ENCODE measurements around the gene OSBP2.
"Not testable (repeated sequence)": the region's sequence is repeated elsewhere in the genome, so short reads cannot be mapped to it uniquely, and the experiment has no call there.

The OSBP2 gene

DNA sequence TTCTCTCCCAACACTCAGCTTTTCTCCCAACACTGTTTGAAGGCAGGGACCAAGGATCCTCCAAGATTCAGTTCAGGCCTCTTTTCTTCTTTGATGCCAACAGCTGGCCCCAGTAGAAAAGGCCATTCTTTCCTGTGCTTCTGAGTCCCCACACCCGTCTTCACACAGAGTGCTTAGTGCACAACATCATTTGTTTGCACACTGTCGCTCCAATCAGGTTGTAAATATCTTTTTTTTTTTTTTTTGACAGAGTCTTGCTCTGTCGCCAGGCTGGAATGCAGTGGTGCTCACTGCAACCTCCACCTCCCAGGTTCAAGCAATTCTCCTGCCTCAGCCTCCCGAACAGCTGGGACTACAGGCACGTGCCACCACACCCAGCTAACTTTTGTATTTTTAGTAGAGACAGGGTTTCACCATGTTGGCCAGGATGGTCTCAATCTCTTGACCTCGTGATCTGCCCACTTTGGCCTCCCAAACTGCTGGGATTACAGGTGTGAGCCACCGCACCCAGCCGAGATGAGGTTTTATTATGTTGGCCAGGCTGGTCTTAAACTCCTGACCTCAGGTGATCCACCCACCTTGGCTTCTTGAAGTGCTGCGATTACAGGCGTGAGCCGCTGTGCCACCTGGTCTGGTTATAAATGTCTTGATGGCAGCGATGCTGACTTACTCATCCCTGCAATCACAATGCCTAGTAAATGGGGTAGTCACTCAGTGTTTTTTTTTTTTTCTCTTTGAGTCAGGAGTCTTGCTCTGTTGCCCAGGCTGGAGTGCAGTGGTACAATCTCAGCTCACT is 14.6 kb upstream of the OSBP2 start:
- not testable (repeated sequence) for DNase-seq

DNA sequence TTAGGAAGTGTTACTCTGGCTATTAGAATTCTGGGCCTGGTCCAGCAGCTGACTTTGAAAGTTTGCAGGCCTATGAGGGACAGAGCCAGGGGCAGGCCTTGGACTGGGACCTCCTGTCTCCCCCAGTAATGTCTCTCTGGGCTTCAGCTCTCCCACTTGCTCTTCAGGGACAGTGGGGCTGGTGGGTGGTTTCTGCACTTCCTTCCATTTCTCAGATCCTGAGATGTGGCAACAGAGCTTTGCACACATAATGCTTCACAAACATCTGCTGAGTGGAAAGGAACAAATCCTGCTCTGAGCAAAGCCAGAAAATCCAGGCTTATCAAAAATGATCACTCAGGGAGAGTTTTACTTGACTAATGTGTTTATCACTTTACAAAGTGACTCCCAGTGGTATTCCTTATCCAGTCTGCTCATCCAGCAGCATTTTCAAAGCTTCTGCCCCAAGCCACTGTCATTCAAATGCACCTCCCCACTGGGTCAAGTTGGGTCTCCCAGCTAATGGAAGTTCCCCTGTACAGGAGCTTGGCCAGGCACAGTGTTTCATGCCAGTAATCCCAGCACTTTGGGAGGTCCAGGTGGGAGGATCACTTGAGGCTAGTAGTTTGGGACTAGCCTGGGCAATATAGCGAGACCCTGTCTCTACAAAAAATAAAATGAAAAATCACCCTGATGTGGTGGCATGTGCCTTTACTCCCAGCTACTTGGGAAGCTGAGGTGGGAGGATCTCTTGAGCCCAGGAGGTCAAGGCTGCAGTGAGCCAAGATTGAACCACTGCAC is 13.5 kb upstream of the OSBP2 start:
- DNase-seq: no peak

DNA sequence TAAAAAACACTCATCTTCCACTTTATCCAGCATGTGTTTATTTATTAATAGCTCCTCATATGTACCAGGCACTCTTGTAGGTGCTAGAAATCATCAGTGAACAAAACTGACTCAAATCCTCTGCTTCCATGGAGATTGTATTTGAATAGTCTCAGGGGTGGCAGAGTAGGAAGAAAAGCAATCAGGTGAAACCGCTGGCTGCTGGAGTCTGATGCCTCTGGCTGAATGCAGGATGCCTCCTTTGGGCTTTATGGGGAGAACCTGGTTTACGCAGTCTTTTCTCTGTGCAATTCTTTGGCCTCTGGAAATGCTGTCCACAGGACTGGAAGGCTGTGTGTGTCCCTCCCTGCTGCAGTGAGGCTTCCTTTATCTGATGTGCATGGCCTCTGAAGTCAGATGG is 12.8 kb upstream of the OSBP2 start:
- no peak for DNase-seq

DNA sequence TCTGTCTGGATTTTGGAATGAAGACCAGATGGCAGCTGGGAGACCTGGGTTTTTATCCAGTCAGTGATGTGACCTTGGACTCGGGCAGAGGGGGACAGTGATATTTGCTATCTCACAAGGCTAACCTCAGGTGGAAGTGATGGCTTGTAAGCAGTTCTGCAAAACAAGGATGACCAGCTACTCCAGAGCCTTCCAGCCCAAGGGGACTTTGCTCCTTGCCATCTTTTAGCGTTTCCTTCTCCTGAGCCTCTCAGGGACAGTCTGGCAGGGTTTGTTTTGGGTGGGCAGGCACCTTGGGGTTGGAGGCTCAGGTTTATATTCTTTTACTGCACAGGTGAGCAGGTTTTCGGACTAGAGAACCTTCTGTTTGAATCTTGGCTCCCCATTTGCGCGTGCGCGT is 9.5 kb upstream of the OSBP2 start:
- DNase-seq: no peak

DNA sequence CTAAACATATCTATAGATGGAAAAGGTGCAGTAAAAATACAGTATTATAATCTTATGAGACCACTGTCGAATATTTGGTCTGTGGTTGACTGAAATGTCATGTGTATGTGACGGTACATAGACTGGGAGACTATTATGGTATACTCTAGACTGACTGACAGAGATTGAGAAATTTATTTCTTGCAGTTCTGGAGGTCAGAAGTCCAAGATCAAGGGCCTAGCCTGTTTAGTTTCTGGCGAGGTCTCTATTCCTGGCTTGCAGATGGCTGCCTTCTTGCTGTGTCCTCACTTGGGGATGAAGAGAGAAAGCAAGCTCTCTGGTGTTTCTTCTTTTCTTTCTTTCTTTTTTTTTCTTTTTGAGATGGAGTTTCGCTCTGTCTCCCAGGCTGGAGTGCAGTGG is 7.3 kb upstream of the OSBP2 start:
- no peak for DNase-seq

DNA sequence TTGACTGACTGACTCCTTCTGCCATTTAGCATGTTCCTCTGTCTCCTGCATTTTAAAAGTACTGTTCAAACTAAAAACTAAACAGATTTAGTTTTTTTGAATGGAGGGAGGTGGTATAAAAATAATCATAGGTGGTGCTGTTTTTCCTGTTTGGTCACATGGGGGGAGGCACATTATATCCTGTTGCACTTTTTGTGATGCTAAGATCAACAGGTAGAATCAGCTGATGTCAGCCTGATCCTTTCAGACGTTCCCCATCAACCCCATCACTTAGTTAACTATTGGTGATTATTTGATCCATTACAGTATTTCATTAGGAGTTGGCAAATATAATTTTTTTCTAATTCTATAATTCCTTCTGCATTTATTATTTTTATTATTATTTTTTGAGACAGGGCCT is 5.1 kb upstream of the OSBP2 start:
- no peak for DNase-seq

DNA sequence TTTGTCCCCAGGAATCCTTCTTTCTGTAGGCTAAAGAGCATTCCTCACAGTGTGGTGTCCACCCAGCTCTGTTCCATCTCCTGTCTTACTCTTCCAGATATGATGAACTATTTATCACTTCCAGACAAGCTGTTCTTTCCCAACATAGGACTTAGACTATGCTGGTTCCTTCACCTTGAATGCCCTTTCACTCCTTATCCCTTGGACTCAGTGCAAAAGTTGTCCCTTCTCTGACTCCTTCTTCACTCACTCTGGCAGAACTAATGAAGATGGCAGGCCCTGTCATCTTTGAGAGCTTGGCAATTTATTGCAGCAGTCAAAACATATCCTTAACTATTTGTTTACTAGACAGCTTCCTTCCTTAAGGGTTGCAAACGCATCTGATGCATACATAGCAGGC is 3.5 kb upstream of the OSBP2 start:
- DNase-seq: no peak

DNA sequence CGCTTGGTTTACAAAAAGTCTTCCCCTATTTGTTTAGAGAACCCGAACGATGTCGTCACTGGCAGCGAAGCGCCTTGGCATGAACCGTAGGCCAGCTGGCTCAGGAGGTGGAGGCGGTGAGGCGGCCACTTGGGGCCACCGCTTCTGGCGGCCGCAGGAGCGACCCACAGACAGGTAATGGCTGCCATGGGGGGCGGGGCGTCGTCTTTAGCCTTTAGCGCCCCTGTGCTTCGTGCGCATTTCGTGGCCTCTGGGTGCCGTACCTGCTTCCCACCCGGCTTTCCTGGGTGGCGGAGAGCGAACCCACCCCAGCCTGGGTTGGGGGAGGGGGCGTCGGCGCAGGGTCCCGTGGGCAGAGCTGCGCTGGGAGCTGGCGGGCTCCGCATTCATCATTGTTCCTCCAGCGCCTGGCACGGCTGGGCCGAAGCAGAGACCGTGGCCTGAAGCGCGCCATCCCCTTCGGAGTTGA is 469 bp upstream of the OSBP2 start:
- peak; percentile 50 for DNase-seq

DNA sequence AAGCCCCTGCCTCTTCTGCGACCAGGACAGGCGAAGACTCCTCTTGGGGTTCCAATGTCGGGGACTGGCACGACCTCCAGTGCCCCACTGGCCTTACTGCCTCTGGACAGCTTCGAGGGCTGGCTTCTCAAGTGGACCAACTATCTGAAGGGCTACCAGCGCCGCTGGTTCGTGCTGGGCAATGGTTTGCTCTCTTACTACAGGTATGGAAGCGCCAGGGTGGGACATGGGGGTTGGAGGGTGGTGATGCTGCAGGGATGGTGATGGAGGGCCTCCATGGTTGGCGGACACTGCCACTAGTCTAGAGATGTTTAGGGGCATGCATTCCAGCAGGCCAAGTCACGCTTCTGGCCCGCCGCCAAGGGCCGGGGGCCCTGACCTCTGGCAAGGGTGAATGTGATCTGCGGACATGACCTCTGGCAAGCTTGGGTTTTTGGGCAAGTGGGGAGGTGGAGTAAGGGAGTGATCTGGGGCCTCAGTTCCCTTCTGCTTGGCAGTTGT is 727 bp downstream of the OSBP2 start:
- peak; percentile 26 for DNase-seq

DNA sequence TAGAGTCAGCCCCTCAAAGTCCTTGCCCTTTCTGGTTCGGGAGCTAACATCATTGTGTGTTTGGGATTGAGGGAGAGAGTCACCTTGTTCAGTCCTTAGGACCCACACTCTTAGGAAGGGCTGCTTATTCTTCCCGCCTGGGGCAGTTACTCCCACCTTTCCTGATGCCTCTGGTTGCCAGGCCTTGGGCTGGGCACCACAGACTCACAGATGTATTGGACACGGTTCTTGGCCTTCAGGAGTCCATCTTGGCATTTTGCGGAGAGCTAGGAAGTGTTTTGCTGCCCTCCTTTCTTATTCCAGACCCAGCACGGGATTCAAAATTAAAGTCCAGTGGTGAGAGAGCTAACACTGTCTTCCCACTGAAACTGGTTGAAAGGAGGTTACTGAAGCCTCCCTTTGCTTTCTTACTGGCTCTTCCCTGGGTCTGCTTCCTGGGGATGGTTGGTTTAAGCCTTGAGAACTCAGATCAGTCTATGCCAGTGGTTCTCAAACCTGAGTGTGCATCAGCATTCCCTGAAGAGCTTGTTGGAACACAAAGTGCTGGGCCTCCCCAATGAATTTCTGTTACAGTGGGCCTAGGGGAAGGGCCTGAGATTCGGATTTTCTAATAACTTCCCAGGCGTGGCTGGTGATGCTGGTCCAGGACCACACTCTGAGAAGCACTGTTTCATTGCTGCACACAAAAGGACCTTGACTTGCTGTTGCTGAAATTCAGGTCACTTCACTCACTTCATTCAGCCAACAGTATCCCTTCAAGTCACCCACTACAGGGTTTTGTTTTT is 1.4 kb downstream of the OSBP2 start:
- no peak for DNase-seq

DNA sequence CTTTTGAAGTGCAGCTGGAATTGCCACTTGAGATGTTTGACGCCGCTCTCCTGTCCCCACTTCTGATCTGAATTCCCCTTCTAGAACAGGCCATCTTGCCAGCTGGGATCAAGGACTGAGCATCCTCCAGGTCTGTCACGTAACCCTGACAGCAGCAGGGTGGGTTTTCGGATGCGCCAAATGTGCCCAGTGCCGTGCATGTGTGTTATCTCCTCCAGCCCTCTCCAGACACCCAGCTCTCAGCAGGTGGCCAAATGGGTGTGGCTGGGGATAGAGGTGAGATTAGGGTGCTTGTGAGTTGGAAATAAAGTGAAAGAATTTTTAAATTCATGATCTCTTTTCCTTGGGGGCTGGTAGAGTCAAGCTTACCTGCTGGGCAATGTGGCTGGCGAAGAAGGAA is 3.3 kb downstream of the OSBP2 start:
- DNase-seq: no peak

DNA sequence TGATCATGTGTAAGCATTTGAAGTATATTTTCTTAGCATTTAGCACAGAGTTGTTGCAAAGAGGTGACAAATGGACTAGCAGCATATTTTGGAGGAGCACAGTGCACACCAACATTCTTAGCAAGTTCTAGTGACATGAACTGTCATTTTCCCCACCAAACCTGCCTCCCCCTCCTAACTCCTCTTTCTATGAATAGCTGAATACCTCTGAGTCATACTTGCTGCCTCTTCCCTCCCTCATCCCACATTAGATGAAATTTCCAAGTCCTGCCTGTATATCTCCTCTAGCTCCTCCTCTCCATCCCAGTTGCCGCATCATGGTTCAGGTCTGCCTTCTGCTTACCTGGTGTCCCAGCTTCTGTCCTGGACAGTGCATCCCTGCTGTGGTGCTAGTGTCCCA is 7.2 kb downstream of the OSBP2 start:
- no peak for DNase-seq

DNA sequence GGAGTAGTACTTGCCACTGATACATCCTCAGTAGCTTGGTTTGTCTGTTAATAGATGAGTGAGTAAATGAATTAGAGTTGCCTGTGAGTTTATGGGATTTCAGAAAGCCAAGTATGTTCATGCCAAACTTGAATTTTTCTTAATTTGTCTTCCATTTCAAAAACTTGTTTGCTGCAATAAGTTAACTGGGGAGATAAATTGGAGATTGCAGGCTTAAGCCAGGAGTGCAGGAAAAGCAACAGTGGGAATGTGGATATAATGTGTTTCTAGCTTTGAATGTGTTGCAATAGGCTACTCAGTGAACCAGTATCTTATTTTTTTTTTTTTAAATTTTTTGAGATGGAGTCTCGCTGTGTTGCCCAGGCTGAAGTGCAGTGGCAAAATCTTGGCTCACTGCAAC is 8.2 kb downstream of the OSBP2 start:
- DNase-seq: no peak

DNA sequence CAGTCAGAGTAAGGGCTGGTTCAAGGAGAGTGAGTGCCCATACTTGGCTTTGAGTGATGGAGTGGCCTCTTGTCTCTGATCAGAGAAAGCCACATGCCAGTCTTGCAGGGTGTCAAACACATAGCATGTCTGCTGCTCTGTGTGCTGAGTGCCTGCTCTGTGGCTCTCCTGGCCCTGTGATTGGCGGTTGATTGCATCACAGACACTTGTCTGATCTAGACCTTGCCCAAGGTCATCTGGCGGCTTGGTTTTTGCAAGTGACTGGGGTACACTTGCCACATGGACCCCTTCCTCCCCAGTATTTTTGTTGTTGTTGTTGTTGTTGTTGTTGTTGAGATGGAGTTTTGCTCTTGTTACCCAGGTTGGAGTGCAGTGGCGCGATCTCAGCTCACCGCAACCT is 10.3 kb downstream of the OSBP2 start:
- no peak for DNase-seq

DNA sequence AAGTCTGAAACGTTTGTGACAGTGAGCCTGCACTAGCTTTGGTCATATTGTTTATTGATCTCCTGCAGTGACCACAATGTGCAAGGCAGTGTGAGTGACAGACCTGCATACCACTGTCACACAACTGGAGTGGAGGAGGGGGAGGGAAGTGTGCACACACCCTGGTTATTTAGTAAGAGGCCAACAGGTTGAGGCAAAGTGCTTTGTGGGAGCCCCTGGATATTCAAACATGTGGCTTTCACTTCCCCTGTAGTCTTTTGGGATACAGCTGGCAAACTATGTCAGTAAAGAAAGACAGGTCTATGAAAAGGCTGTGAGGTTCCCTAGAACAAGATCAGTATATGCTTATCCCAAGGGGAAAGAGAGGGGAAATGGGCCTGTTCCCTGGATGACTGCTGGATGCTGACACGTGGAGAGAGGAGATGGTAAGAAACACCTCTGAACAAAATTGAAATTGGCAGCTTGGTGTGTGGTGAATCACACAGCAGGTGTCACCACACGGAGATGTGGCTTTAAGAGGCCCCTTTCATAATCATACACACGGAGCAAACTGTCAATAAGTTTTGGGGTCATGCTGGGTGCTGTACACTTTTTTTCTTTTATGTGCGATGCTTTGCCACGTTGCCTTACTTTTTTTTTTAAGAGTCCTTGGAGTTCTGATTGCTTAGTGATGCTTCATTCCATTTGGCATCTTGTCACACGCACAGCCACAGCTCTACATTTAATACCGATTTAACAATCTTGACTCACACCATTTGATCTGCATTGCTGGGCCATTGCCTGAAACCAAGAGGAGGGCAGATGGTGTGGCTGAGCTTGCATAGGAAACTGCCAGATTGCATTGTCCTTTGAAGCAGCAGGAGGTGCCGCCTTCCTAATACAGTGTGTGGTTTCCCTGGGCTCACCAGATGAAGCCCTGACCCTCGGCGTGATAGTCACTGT is 11.3 kb downstream of the OSBP2 start:
- DNase-seq: no peak

DNA sequence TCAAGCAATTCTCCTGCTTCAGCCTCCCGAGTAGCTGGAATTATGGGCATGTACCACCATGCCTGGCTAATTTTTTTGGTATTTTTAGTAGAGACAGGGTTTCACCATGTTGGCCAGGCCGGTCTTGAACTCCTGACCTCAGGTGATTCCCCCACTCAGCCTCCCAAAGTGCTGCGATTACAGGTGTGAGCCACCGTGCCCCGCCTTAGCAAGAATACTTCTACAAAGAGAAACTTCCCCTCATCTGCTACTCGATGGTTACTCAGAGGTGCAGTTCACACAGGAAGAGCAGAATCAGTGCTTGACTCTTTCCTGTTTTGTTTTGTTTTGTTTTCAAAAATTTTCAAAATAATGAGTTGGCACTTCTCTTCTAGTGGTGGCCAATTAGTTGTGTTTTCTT is 15.3 kb downstream of the OSBP2 start:
- DNase-seq: not testable (repeated sequence)

DNA sequence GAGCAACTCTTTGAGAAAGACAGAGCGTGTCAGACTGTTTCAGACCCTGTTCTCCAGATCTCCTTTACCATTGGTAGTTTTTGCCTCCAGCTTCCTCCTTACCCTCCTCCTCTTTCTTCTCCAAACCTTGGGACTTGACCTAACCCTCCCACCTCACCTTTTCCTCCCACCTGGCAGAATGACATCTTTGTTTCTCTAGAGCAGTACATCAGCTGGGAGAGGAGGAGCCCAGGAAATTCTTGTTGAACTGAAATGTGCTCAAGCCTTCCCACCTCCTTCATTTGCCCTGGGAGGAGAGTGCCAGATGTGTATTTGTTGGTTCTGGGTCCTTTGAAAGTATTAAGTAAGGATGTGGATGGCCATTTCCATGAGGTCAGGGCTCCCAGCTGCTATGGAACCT is 17.4 kb downstream of the OSBP2 start:
- no peak for DNase-seq

DNA sequence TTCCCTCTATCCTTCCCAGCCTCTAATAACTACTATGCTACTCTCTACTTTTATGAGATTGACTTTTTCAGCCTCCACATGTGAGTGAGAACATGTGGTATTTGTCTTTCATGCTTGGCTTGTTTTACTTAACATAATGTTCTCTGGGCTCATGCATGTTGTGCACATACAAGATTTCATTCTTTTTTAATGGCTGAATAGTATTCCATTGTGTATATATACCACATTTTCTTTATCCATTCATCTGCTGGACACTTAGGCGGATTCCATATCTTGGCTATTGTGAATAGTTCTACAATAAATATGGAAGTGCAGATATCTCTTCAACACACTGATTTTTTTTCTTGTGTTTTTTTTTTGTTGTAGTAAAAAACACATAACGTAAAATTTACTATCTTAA is 19.4 kb downstream of the OSBP2 start:
- DNase-seq: no peak

DNA sequence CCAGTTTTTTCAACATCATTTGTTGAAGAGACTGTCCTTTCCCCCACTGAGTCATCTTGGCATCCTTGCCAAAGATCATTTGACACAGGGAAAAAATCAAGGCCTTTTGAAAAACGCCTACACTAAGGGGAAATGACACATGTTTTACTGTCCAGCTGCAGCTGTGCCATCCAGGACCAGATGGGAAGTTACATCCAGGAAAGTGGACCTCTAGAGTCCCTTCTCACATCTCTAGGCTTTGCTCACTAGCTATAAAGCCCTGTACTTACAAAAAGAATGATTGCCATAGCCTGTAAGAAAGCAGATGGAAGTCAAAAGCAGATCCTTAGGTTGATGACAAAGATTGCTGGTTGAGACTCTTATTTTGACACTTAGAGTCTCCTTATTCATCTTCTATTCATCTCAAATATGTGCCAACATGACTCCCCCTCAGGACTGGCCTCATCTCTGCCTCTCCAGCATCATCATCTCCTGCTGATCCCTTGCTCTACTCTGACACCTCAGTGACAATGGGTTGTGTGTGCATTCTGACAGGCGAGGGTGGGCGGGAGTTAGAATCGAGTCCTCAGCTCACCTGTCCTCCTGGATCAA is 22.8 kb downstream of the OSBP2 start:
- no peak for DNase-seq

DNA sequence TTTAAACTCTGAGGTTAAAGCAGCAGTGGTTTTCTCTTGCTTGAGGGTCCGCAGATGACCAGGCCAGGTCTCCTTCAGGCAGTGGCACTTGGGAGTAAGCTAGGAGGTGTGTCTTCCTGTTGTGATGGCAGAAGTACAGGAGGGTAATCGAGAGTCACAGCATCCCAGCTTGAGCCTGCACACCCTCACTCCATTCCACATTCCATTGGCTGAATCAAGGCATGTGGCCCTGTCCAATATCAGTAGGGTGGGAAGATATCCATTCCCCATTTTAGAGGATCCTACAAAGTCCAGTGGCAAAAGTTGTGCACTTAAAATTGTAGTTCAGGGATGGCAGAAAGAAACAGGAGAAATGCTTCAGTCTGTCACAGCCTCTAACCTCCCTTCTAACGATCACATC is 23.3 kb downstream of the OSBP2 start:
- no peak for DNase-seq

DNA sequence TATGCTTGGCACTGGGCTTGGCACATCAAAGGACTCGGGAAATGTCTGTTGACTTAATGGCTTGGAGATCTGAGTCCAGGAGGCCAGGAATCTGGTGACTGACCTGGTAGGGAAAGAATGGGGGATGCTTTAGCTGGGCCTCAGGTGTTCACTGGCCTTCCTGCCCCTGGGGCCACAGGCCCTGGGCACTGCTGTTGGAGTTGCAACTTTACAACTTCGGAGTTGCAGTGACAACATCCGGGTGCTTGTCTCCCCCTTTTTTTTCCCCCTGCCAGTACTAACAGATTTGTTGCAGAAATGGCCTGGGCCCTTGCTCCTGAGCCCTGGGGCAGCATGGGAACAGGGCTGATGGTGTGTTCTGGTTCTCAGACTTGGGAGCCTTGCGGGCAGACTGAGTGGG is 23.8 kb downstream of the OSBP2 start:
- no peak for DNase-seq

DNA sequence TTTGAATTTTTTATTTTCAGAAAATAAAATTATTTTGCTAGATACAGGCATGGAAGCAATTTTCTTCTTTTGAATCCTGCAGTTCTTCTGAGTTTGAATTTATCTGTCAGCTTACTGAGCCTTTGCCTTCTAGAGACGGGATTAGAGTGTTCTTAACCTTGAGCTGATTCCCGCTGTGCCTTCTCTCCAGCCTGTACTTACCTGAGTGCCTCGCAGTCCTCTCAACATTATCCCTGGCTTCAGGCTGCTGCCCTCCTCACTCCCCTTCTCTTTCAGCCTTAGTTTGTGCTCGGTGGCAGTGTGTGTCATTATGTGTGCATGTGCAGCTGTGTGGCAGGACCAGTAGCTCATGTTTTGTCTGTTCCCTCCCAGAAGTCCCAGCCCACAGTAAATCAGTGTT is 24.3 kb downstream of the OSBP2 start:
- DNase-seq: no peak

All from femur (tissue), 1 donor.